IPS DF 4.7 (cell line): Measurements from ENCODE around the gene IL2RA.
"Not testable (repeated sequence)": the region's sequence is repeated elsewhere in the genome, so short reads cannot be mapped to it uniquely, and the experiment has no call there.

Source experiments
- DNase-seq: peaks from one replicate; pipeline ENCODE4 v3.0.0-alpha.2; 2013; ENCODE audit warnings: low spot score; ENCODE audit errors: extremely low read depth

The IL2RA gene

DNA sequence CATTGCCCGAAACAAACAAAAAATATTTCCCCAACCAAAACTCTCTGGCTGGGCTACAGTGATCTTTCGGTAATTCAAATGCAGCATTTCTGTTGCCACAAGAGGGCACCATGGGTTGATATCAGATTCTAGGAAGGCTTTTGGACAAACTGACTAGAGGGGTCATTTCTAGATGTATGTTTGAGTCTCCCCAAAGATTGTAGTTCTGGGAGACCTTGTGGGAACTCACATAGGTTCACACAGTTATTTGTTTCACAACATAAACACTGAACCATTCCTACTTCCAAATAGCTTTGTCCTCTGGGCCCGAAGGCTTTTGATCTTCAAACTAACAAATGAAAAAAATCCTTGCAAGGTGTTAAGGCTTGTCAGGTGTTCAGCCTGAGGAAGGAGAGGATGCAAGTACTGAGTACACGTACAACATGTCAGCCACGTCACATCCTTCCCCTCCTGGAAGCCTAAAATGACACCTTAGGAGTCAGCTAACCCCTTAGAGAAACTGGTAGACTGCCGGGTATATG is 47.9 kb downstream of the IL2RA start:
- no peak for DNase-seq

DNA sequence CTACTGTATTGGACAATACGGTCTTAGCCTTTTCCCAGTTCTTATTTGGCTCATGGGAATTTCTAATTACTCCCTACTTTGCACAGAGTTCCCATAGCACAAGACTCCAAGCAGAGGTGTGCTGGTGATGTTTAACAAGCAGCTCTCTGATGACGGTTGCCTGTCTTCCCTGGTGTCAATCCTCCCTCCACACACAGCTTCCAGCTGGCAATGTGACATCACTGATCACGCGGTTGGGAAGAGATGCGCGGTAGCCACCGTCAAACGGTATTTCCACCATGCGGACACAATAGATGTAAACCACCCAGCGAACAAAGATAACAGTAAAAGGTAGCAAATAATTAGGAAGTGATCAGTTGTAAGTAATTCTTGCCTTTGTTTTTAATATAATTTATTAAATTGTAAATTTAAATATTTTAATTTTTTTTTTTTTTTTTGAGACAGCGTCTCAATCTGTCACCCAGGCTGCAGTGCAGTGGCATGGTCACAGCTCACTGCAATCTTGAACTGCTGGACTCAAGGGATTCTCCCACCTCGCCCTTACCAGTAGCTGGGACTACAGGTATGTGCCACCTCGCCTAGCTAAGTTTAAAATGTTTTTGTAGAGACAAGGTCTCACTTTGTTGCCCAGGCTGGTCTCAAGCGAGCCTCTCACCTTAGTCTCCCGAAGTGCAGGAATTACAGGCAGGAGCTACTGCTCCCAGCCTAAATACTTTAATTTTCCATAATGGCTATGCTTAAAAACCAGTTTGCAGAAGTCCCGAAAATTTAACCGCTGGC is 48.6 kb downstream of the IL2RA start:
- DNase-seq, result no peak

DNA sequence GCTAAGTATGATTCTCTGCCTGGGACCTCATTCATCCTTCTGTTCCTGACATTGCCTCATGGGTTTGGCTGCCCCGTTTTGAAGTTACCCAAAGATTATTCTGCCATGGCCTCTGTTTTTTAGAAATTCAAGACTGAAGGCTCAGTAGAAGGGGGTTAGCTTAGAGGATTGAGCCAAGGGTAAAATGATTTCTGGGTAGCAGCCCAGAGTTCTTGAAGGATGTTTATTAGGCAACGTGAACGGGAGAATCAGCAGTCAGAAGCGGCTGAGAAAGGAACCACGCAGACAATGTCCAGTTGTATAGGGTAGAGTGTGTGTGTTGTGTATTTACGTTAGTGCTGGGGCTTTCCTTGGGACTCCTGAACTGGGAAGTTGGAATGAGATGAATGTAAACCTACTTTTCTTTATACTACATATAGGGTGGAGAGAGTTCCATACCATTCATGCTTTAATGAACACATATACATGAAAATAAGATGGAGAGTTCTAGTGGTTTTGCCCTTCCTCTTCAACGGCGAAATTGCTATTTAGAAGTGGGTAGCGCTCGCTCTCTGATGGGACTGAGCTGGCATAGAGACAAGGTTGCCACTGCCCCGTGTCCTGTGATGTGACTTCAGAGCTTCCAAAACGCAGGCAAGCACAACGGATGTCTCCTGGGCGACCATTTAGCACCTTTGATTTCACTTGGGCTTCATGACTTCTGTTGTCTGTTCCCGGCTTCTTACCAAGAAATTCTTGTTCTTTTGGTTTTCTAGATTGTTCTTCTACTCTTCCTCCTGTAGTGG is 49.9 kb downstream of the IL2RA start:
- DNase-seq, result no peak

DNA sequence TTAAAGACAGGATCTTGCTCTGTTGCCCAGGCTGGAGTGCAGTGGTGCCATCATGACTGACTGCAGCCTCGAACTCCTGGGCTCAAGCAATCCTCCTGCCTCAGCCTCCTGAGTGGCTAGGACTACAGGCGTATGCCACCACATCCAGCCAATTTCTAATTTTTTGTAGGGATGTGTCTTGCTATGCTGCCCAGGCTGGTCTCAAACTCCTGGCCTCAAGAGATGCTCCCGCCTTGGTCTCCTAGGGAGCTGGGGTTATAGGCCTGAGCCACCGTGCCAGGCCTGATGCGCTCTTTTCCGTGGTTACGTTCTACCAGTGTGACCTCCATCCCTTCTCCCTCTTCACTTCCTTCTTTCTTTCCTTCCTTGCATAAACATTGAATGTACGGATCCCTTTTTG is 50.6 kb downstream of the IL2RA start:
- no peak for DNase-seq

DNA sequence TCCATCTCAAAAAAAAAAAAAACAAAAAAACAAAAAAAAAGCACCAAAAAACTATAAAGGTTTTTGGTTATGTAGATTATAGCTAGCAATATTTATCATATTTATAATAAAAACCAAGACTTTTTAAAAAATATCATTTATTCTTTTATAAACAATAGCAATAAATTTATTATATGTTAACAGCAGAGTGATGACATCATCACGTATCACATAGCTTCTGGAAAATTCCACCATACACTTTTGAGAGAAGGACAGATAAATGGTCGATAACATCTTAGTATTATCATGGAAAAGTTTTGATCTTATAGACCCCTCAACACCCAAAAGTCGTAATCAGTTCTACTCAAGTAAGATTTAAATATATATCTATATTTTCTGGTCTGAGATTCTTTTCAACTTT is 51.6 kb downstream of the IL2RA start:
- DNase-seq, result no peak

DNA sequence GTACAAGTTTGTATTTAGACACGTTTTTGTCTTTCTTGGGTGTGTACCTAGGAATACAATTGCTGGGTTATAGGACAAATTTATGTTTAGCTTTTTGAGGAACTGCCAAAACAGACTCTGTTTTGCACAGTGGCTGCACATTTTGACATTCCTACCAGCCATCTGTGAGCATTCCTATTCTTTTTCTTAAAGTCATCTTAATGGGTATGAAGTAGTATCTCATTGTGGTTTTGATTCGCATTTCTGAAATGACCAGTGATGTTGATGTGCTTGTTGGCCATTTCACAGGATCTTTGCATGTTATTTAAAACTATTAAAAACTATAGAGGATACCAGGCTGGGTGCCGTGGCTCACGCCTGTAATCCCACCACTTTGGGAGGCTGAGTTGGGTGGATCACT is 52.2 kb downstream of the IL2RA start:
- no peak for DNase-seq

DNA sequence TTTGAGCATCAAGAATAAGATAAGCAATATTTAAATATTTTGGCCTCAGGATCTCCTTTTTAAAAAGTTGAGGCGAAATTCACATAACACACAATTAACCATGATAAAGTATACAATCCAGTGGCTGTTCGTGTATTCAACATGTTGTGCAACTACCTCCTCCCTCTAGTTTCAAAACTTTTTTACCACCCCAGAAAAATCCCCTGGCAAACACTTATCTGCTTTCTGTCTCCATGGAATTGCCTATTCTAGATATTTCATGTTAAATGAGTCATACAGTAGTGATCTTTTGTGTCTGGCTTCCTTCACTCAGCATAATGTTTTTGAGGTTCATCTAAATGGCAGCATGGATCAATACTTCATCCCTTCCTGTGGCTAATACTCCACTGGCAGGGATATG is 53.0 kb downstream of the IL2RA start:
- no peak for DNase-seq

DNA sequence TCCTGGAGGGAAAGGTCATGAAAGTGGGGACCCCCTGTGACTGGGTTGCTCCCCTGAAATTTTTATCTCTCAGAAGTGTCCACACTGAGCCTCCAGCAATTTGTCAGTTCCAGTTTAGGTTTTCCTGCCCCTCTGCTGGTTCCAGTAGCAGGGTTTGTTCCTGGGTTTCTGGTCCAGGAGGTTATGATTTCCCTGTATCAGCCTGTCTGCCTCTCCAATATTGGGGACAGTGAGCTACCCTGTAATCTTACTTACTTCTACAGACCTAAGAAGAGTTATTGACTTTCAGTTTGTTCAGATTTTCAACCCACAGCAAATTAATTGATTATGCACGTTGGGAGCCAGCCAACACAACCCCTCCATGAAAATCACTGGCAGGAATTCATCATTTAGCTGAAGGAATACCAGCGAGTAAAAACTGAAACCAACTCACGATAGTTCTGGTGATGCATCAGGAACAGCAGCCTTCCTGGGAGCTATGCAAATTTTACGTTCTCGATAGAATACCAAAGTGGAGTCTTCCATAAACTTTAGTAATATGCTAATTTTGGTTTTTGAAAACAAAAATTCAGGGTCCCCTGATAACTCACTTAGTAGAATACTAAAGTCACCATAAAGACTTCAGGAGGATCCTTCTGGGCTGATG is 53.5 kb downstream of the IL2RA start:
- DNase-seq, result no peak

DNA sequence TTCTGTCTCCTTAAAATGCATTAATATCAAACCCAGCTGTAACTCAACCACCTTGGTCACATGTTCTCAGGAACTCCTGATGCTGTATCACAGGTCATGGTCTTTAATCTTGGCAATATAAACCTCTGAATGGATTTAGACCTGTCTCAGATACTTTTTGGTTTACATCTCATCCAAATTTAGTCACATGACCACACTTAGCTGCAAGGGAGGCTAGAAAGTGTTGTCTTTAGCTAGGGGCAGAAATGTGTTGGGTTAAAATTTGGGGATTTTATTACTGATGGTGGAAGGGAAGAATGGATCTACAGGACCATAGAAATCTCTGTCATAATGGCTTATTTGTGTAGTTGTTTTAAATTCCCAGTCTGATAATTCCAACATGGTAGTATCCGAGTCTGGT is 55.2 kb downstream of the IL2RA start:
- no peak for DNase-seq

DNA sequence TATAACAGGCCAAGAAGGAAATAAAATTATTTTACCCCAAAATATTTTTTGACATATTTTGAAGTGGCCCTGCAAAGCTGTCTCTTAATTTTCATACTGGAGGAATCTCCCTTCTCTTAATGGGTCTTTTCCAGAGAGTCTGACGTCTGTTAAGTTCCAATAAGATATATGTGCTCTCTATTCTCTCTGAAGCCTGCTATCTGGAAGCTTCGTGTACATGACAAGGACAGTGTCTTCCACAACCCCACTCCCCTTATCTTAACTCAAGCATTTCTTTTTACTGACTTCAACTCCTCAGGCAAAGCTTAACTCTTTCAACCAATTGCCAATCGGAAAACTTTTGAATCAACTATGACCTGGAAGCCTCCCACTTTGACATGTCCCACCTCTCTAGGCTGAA is 55.6 kb downstream of the IL2RA start:
- DNase-seq, result no peak

DNA sequence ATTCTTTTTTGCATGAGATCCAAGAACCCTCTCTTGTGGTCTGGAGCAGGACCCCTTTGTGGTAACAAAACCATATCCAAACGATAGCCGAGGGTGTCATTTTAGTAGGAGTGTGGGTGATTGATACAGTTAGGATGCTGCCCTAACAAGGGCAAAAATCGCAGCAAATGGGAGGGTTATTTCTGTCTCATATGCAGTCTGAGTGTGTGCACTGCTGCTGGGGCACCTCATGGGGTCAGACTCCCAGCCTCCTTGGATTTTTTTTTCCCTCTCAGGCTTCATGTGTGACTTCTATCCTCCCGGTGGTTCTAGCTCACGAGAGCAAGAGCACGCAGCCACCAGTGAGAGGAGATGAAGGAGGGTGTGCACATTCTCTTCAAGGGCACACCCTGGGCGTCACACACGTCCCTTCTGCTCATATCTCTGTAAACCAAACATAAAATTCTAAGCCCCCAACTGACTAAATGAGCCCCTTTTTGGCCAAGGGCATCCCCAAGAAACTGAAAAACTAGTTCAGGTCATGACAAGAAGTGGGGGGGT is 56.2 kb downstream of the IL2RA start:
- no peak for DNase-seq

DNA sequence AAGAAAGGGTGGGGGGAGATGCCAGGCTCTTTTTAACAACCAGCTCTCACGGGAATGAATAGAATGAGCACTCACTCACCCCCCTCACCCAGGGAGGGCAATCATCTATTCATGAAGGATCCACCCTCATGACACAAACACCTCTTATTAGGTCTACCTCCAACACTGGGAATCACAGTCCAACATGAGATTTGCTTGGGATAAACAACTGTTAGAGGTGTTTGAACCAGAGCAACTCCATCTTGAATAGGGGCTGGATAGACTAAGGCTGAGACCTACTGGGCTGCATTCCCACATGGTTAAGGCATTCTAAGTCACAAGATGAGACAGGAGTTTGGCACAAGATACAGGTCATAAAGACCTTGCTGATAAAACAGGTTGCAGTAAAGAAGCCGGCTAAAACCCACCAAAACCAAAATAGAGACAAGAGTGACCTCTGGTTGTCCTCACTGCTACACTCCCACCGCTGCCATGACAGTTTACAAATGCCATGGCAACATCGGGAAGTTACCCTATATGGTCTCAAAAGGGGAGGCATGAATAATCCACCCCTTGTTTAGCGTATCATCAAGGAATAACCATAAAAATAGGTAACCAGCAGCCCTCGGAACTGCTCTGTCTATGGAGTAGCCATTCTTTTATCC is 56.9 kb downstream of the IL2RA start:
- DNase-seq, result not testable (repeated sequence)

DNA sequence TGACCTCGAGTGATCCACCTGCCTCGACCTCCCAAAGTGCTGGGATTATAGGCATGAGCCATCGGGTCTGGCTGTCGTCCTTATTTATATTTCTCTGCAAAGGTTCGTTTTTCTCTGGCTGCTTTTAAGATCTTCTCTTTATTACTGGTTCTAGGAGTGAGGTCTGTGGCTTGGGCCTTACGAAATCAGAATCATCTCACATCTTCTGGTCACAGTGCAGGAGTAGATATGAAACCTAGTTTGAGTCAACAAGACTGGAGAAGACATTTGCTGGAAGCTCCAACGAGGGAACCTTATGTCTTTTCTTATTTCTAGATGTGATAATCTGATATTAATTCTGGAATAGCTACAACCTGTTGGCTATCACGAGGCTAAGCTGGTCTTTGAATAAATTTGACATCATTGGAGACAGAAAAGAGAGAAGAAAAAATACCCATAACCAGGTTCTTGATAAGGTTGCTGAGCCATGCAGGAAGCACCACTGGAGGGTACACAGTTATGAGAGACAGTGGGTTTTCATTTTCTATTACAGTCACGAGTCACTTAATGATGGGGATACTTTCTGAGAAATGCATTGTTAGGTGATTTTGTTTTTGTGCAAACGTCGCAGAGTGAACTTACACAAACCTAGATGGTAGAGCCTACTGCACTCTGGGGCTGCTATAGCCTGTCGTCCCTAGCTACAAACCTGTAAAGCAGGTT is 59.2 kb downstream of the IL2RA start:
- no peak for DNase-seq

DNA sequence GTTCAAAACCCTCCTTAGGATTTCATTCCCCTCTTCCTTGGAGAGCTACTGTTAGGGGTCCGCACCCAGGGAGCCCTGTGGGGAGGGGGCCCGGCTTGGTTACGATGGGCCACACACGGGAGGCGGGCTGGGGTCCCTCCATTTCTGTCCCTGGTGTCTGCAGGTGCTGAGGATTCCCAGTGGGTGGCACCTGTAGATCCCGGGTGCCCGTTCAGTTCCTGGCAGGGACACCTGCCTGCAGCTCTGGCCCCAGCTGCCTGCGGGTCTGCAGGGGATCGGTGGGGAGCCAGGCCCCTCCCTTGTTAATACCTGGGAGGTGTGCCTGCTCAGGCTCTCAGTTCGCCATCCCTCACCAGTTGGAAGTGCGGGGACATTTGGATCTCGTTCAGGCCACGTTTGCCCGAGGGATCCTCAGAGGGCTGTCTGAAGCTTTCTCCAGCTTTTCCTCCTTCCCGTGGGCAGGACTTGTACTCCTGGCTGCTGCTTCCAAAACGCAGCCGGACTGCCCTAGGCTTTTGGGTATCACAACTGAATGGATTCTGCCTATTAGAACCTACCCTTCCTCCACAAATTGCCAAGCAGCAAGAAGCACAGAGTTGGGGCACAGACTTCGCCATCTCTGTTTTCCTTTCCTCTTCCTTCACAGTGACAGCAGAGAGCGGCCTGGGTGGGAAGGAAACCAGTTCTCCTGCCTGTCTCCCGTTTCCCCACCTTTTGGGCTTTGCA is 62.6 kb downstream of the IL2RA start:
- DNase-seq, result no peak

DNA sequence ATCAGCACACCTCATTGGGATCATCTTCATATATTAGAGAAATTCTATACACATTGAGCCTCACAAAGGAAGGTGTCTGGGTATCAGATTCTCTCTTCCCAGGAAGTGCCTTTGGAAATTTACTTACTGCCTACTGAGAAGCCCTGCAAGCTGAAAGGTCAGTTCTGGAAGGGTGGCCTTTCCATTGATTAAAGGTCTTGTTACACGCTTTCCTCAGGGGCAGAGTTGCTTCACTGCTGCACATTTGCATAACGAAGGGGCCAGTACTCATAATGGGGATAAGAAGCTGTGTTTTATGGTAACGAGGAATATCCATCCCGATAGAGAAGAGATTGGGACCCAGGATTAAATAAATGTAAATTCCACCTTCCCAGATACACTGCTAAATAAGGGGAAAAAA is 65.5 kb downstream of the IL2RA start:
- no peak for DNase-seq

DNA sequence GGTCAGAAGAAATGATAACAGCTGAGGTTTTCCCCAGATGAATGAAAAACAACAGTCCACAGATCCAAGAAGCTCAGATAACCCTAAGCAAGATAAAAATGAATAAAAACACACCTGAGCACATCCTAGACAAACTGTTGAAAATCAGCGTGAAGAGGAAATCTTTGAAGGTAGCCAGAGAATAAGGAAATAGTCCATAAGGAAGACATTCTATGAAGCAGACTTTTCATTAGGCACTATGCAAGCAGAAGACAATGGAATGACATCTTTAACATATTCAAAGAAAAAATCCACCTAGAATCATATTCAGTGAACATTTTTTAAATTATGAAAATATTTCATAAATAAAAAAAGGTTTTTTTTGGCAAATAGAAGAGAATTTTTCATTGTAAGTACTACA is 69.8 kb downstream of the IL2RA start:
- DNase-seq, result no peak

DNA sequence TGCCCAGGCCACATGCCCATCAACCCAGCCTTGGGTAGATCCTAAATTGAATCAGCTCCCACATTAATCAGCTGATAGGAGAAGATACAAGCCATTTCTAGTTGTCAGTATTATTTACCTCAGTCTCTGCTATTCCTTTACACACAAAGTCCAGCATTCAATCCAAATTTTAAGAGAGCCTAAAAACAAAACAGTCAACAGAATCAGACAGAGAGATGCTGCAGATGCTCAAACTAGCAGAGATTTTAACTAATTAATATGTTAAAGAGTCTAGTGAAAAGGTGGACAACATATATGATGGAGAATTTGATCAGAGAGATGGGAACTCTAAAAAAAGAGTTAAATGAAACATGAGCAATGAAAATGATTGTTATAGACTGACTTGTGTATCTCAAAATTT is 70.5 kb downstream of the IL2RA start:
- DNase-seq, result no peak

DNA sequence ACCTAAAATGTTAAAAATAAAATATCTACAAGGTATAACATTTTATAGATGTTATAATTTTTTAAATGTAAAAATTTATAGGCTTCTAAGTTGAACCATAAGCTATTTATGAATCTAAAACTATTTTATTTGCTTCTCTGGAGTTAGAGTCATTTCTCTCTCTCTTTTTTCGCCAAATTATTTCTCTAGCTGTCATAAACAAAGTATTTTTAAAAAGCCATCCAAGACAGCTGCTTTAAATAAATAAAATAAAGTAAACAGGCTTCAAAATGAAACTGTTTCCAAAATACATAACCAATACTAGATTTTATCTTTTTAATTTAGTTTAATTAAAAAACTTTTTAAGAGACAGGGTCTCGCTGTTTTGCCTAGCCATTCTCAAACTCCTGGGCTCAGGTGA is 72.4 kb downstream of the IL2RA start:
- no peak for DNase-seq

DNA sequence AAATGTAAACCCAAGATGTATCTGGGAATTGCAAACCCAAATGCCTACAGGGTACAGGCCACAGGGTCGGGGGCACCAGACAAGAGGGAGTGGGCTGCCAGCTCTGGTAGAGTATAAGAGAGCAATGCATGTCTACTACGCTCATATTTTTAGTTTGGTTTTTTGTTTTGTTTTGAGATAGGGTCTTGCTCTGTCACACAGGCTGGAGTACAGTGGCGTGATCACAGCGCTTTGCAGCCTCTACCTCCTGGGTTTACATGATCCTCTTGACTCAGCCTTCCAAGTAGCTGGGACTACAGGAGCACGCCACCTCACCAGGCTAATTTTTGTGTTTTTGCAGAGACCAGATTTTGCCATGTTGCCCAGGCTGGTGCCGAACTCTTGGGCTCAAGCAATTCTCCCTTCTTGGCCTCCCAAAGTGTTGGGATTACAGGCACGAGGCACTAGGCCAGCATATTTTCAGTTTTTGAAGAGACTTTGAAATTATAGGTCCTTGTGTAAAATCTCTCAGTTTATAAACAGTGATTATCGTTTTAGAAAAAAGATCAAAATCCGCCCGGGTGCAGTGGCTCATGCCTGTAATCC is 73.7 kb downstream of the IL2RA start:
- no peak for DNase-seq

DNA sequence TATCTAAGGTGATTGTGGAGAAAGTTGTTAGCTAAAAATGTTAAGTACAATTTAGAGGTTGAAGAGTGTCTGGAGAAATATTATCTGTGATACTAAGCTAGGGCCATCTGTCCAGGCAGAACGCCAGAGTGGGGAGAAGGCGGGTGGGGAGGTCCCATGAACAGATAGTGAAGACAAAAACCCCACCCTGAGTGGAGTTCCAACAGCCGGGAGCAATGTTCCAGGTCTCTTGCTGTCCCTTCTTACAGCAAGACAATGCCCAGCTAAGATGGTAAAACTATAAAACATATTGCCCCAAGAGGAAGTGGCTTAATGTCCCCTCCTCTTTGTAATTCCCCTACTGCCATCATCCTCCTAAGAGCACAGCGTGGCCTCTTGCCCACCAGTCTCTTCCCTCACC is 74.4 kb downstream of the IL2RA start:
- DNase-seq, result no peak
